SH-SY5Y (cell line): ENCODE measurements around the gene TENM4.

Experiments
- GATA2 ChIP-seq: IDR thresholded peaks from 2 replicates; pipeline ENCODE4 v1.6.1; 2011; ENCODE audit warnings: mild to moderate bottlenecking, low read depth, low read length
- GATA3 ChIP-seq: IDR thresholded peaks from 2 replicates; pipeline ENCODE4 v1.6.1; 2011; ENCODE audit warnings: low read depth, mild to moderate bottlenecking, low read length, moderate library complexity

GRCh38 chr11:79428406-79428805 lies 12.4 kb downstream of the TENM4 start:
- TF ChIP-seq GATA2: no peak
- no peak for TF ChIP-seq GATA3
